GM18508 (cell line): ENCODE results near the gene TOGARAM2.
"Not testable (repeated sequence)": the region's sequence is repeated elsewhere in the genome, so short reads cannot be mapped to it uniquely, and the experiment has no call there.

Source experiments
- ATAC-seq: cut with Tn5 transposase; IDR thresholded peaks from one replicate; pipeline ENCODE4 v1.9.1; 2021; ENCODE audit warnings: moderate number of reproducible peaks; ENCODE audit not compliant: insufficient read depth, unreplicated experiment

Gene TOGARAM2

DNA sequence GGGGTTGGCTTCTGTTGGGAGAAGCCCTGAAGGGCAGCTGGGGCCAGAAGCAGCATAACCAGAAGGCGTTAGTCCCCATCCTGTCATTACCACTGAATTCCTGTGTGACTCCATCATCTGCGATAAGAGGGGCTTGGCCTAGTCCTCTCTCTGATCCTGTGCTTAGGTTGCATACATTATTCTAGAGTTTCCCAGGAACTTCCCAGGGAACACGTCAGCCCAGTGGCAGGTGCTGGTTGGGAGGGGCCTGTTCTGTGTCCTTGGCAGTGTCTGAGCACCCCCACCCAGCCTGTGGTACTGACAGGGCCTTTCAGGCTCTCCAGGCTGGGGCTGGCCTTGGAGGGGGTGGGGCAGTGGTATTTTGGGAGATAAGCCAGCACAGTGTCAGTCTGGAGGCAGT is 4.5 kb upstream of the TOGARAM2 start:
- ATAC-seq: no peak

DNA sequence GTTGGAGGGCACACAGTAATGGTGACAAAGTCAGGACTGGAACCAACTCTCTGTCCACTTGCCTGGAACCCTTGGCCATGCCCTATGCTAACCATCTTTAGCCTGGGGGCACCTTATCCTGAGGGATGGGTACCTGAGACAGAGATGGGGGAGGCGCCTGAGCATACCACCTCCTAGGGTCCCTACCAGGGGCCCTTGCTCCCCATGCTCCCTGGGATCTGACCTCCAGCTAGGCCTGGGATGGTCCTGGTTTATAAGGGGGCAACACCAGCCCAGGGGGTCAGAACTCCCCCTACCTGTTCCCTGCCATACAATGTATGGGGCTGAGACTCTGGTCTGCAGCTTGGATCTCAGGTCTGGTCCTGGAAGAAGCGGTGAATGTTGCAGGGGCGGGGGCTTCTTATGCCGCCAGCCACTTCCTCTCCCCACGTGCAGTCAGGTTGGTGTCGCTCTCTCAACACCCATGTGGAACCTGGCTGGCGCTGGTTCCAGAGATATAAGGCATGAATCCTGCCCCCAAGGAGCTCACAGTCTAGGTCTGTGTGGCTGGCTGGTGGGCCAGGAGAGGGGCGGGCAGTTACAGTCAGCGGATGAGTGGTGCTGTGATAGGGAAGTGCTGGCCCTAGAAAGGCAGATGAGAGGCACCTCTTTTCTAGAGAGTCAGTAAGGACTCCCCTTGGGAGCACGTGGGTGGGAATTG is 3.8 kb upstream of the TOGARAM2 start:
- no peak for ATAC-seq

DNA sequence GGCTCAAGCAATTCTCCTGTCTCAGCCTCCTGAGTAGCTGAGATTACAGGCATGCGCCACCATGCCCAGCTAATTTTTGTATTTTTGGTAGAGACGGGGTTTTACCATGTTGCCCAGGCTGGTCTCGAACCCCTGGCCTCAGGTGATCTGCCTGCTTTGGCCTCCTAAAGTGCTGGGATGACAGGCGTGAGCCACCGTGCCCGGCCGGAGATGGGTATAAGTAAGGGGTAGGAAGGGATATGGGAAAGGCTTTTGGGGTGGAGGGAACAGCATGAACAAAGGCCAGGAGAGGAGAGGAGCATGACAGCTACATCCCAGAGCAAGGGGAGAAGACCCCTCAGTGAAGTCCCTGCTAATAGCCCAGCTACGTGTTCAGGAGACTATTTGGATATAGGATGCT is 3.1 kb upstream of the TOGARAM2 start:
- not testable (repeated sequence) for ATAC-seq

DNA sequence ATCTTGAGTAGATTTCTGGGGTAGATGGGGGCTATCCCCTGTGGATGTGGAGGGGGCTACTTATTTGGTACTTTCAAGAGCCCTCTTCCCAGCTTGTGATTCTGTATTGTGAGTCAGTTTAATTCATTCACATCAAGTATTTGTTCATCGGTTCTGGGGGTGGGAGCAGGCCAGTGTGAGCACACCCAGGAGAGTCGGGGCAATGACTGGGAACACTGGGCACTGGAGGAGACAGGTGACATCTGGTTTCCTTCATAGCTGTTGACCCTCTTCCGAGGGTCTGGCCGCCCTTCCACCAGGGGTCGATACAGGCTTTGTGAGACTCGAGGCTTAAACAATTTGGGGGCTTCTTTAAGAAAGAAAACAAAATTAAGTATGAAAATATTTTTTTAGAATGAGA is 2.5 kb upstream of the TOGARAM2 start:
- no peak for ATAC-seq

DNA sequence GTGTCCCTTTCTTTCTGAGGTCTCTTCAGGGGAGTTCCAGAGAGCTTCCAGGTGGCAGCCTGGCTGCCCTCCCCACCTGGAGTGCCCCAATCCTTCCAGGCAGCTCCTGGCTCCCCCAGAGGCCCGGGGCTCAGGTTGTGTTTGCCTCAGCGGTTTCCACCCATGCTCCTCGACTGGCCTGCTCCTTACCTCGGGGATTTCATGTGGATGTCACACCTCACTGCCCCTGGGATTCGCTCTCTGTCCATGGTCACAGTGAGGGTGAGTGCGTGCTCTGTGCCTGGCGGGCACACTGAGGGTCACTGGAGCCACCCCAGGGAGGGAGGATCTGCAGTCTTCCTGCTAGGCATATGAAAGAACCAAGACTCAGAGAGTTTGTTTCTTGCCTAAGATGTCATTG is 2.1 kb upstream of the TOGARAM2 start:
- ATAC-seq: no peak

DNA sequence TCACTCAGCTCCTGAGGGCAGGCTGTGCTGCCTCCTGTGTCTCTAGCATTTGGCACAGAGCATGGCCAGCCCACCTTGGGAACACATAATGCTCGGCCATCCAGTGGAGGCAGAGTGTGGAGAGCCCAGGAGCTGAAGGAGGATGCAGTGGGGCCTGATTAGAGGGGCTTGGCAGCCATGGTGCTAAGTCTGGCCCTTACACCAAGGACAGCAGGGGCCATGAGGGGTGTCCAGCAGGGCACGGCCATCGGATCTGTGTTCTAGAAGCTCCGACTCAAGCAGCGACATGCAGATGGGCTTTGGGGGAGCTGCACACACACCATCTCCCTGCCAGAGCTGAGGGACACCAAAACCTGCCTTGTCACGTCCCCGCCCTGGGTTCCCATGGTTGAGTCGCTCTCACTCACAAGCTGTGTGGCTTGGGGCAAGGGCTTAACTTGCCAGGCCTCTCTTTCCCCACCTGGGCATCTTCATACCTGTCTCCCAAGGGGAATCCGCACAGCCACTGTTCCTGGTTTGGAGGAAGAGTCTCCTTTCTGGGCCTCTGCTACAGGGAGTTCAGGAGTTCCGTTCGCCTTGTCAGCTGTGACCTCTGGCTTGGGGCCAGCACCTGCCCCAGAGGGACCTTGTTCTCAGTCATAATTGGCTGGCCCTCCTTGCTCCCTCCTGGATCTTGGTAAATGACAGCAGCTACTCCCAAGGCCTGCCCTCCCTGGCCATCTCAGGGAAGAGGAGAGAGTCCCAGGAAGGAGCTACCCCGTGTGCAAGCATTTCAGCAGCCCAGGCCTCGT is 1.3 kb upstream of the TOGARAM2 start:
- no peak for ATAC-seq

DNA sequence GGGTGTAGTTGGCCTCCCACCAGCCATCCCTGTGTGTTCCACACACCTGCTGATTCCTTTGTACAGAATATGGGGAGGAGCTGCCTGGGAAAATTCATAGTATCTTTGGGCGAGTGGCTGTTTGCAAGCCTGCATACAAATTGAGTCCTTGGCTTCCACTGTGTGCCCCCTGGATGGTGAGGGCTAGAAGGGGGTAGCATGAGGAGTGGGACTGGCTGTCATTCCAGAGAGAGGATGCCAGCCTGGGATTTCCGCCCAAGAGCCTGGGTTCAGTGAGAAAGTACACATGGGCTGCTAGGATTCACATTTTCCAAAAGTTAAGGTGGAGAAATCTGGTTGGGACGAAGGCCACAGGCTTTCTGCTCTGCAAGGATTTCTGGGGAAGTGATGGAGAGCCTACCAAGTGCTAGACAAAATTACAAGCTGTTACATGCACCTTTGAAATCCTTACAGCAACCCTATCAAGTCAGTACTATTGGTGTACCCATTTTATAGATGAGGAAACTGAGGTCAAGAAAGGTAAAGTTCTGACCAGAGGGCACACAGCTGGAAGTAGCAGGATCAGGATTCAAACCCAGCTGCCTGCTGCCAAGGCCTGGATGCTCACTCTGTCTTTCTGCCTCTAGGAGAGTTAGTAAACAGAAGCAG is 606 bp upstream of the TOGARAM2 start:
- ATAC-seq: no peak

DNA sequence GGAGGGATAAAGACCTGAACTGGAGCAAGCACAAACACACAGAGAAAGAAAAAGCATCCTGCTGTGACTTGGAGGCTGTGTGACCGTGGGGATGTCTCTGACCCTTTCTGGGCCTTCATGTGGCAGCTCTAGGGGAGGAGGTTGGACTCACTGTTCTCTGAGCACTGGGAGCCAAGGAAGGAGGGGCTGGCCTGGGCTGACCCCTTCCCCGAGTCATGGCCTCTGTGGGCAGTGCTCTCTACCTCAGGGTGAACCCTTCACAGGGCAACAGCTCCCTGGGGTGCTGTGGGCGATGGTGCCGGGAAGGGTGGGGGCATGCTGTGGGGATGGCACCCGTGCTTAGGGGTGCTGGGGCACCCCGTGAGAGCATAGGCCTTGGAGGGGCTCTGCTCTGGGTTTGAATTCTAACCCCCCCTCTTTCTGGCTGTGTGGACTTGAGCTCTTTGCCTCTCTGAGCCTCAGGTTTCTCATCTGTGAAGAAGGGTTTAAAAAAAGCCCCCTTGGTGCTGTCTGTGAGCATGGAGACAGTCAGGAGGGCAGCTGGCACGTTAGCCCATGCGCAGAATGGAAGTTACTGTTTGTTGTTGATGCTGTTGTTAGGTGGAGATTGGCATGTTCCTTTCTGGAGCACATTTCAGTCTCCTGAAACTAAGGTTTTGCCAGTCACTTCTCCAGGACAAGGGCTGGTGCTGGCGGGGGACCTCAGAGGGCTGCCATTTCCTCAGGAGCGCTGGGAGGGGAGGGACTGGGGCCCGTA is 700 bp downstream of the TOGARAM2 start:
- no peak for ATAC-seq

DNA sequence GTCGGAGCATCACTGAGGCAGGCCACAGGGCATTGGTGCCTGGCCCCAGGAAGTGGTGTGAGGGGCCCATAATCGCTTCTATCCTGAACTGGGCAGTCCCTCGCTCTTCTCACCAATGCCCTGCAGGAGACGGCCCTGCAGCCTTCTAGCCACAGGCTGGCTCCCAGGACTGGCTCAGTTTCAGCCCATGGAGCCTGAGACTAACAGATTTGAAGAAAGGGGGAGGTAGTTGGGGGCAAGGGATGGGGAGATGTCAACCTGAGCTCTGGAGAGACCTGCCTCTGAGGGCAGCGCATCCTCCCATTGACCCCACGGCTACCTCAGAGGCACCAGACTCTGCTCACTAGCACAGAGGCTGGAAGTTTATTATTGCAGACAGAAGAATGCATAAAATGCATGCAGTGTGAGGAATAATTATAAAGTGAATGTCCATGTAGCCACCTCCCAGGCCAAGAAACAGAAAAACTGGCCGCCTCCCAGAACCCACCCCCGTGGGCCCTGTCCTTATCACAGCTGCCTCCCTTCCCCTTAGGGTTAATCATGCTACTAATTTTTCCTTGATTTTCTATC is 1.4 kb downstream of the TOGARAM2 start:
- ATAC-seq: no peak

DNA sequence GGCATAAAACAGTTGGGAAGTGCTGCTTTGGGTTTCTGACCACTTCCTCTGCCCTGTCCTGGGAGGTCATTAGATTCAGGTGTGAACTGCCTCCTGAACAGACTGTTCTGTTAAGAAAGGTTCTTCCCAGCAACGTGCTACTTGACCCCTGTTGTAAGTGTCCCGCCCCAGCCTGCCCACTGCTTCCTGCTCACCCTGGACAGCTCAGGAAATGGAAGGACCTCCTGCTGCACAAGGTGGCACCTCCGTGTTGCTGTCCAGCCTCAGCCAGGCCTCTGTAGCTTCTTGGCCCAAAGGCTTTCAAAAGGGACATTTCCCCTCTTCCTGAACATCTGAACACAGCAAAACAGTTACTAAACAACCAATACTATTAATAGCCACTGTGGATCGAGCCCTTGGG is 5.3 kb downstream of the TOGARAM2 start:
- no peak for ATAC-seq

DNA sequence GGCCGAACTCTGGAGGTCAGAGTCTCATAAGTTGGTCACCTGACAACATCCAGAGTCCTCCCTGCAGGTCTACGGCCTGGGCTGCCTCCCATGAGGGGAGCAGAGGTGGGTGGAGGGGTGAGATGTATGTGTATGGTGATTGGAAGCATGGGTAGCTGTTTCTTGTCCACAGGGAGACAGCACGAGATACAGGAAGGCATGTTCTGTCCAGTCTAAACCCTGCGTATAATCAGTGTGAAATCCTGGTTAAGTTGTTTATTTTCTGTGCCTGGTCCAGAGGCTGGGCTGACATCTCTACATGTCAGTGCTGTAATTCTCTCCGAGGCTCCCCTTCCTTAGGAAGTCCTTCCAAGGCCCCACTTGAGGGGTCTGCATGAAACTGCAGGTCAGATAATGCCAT is 8.9 kb downstream of the TOGARAM2 start:
- no peak for ATAC-seq

DNA sequence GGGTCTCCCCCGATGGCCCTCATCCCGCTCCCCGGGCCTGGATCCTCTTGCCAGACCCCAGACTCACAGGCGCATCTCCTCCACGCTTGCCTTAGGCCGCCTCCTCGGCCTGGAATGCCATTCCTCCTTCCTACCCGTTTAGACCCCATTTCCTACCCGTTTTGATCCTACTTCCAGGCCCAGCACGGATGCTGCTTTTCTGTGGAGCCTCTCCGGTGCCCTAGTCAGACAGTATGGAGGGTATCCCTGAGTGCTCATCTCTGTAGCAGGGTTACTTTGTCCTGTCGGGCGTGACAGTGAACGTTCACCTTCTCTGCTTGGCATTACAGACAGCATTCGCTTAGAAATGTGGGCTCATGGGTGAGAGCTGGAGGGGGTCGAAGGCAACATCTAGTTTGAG is 9.3 kb downstream of the TOGARAM2 start:
- no peak for ATAC-seq

DNA sequence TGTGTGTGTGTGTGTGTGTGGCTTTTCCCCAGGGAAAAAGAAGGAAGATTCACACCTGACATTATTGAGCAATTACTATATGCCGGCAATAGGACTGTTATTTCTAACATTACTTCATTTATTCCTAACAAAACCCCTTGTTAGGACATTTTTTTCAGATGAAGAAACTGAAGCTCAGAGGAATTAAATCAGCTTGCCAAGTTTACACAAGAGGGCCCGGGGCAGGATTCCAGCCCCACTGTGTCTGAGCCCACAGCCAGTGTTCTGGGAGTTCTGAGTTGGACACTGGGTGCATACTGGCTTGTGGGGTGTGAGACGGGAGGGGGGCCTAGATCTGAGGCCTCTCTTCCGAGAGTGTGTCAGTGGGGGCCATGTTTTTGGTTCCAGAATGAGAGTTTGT is 9.9 kb downstream of the TOGARAM2 start:
- no peak for ATAC-seq

DNA sequence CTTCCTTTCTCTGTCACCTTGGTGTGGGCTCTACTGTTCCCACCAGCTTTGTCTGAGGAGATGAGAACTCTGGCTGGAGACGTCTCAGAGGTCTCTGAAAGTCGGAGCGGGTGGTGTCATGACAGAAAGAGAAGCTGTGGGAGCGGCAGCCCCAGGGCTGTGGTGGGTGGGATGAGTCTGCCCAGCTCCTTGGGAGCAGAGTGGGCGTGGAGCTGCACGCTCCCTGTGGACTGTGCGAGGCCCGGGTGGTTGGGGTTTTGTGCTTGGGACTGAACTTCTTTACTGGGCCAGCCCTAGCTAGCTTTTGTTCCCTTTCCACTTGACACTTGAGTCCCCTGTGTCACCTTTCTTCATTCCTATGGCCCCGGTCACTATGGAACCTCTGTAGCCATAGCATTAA is 10.4 kb downstream of the TOGARAM2 start:
- ATAC-seq: no peak

DNA sequence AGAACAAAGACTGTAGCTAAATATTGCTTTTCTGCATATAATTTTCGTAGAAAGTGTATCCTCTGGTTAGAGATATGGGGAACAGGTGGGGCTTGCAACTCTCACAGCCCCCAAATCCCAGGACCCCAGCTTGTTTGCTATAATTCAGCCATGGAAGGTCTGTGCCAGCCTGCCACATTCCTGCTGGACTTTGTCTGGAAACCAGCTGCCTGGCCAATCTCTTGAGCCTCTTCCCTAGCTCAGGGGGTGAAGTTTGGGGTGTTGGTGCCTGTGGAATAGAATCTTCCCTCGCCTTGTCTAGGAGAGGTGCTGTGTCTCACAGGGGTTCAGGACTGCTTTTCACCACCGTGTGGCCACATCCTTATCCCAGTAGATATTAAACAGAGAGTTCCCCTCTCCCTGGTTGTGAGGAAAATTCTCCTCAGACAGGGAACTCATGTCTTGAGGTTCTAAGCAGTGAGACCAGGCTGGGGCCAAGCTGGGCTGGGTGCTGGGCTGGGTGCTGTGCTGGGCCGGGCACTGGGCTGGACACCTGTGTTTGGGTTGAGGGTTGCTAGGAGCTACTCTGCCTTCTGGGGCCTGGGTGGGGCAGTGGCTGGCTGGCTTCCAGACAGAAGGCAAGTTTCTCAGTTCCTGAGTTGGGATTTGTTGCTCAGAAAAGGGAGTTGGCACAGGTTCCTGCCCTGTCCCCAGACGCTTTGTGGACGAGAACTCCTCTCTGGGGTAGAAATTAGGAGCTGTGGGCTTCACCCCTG is 12.3 kb downstream of the TOGARAM2 start:
- no peak for ATAC-seq

DNA sequence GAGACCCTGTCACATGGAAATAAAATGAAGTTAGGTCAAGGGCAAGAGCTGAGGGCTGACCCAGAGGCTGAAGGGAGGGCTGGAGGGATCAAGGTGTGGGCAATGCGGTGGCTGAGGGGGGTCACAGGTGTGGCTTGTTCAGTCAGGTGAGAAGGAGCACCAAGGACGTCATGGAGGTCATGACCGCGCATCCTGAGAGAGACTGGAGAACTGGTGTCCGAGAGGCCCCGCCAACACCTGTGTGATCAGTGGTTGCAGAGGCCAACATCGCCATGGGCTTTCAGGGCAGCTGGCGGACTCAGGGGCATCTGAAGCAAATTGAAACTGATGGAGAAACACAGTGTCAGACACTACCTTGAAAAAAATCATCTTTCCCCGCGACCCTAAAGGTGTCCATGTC is 13.0 kb downstream of the TOGARAM2 start:
- no peak for ATAC-seq

DNA sequence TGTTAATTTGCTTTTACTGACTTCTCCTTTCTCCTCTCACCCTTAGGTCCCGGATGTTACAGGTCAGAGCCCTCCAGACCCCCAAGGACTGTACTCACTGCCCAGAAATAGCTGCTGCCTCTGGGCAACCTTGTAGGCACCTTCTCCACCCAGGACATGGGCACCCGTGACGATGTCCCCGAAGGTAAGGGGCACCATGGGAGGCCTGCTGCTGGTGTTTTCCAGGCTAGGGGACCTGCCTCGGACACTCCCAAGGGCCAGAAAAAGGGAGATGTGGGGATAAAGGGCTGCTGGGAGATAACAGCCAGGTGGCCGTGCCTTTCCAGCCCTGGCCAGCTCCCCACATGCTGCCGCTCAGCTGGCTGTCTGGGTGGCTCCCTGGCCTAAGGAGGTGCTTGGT is 13.6 kb downstream of the TOGARAM2 start:
- no peak for ATAC-seq

DNA sequence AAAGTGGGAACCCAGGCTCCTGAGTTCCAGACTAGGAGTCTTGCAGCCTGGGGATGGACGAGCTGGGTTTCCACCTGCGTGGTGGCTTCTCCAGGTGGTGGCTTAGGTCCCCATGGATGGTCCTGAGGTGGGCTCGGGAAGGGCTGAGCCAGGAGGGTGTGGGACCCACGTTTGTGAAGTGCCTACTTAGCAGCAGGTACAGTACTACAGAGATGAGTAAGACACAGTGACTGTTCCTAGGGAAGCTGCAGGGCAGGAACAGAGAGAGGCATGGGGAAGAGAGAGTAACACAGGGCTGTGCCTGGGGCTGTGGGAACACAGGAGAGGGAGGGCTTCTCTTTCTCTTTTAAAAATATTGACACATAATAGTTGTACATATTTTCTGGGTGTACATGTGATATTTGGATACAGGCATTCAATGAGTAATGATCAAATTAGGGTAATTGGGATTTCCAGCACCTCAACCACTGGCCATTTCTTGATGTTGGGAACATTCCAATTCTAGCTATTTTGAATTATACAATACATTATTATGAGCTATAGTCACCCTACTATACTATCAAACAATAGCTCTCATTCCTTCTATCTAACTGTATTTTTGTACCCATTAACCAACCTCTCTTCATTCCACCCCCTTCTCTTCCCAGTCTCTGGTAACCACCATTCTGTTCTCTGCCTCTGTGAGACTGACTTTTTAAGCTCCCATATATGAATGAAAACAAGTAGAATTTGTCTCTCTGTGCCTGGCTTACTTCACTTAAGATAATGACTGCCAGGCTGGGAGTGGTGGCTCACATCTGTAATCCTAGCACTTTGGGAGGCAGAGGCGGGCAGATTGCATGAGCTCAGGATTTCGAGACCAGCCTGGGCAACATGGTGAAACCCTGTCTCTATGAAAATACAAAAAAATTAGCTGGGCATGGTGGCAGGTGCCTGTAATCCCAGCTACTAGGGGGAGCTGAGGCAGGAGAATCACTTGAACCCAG is 15.0 kb downstream of the TOGARAM2 start:
- no peak for ATAC-seq
